Femur (tissue), 1 donor: ENCODE measurements around the gene NEO1.
"Not testable (repeated sequence)": the region's sequence is repeated elsewhere in the genome, so short reads cannot be mapped to it uniquely, and the experiment has no call there.

Experiments used
- DNase-seq: peaks from one replicate; pipeline ENCODE4 v3.0.0-alpha.2; 2017

NEO1 gene

DNA sequence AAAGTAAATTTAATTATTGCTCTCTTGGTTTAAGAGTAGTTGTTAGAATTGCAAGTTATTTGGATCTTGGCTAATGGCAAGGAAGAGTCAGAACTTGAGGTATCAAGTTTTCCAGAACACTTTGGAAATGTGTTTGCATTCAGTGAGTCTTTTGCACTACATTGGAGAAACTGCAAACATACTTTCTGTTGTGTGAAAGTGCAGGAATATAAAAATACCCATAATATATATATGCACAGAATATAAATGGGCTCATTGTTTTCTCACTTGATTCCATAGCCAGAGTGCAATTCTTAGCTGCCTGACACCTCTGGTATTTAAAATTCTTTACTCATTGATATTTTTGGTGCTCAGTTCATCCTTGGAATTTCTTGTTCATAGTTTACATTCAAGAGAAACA, 223.6 kb downstream of the NEO1 start:
- DNase-seq, result no peak

DNA sequence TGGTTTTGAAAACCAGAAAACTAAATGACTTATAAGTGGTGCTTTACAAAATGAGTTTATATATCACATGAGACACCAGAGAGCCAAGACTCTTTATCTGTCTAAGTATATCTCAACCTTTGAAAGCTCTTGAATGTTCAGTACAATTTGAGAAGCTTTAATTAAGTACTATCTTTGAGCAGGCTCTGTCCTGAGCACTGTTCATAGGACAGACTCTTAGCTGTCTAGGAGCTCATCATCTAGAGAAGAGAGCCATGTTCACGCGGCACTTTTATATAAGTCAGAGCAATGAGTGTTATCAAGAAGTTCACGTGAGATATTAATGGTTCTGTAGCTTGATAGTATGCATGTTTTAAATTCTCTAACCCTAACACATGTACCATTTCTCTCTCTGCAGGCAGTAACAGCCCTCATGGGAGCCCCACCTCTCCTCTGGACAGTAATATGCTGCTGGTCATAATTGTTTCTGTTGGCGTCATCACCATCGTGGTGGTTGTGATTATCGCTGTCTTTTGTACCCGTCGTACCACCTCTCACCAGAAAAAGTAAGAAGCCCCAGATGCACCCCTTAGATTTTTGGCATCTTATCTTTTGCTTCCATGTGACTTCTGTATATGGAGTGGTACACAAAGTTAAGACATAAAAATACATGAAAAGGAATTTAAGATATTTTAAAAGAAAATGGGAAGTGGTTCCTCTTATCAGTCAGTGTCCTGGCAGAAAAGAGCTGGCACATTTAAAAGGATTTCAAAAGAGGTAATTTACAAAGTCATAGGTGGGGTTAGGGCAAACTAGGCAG, 230.5 kb downstream of the NEO1 start:
- DNase-seq, result no peak

DNA sequence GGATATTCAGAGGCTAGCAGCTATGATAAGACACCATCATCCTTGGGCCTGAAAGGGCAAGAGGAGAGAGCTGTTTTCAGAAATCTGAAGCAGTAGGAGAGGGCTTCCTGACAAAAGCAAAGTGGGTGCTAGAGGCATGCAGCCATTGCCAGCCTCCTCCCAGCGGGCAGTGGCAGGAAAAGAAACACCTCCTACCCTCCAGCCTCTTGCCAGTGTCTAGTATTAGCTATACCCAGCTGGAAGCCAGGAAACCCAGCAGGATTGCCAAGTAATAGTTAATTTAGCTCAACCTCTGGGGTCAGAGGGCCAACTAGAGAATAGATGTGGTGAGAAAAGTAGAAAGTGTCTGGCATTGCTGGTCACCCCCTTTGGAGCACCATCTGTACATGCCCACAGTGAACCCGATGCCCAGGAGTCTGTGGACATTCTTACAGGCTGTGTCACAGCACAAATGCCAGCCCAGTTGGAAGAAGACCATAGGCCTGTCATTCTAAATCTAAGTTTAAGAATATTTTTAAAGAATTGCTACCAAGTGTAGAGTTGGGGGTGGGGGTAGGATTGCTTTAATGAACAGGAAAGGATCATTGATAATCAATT, 231.2 kb downstream of the NEO1 start:
- DNase-seq, result no peak

DNA sequence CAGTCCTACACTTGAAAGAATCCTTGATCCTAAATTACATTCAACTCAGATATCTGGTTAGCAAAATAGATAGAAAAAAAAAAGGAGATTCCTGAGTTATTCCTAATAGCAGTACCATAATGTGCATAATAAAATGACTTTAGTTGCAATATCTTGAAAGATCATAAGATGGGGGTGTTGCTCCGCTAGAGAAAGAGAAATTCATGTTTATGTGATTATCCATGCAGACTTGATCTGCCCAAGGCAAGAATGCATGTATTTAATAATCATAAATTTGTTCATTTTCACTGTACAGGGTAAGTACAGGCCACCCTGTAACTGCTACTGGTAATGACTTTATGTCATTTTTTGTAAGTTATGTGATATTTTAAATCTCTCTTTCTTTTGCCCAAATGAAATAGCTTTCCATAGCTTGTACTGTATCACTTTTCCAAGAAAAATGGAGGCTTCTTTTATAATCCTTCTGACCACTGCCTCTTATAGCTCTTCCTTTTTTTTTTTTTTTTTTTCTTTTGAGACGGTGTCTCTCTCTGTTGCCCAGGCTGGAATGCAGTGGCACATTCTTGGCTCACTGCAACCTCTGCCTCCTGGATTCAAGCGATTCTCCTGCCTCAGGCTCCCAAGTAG, 231.9 kb downstream of the NEO1 start:
- no peak for DNase-seq

DNA sequence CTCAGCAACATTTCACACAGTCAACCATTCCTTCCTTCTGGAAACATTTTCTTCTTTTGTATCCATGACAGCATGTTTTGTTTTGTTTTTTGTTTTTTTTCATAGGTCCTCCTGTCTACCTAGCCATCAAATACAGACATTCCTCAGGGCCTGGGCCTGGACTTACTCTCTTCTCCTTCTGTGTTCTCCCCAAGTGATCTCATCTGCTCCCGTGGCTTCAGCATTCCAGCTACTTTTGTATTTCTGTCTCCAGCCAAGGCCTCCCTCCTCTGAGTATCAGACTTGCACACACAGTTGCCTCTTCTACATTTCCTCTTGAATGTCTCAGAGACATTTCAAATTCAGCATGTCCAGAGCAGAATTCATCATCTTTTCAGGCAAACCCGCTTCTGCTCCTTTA, 234.0 kb downstream of the NEO1 start:
- no peak for DNase-seq

DNA sequence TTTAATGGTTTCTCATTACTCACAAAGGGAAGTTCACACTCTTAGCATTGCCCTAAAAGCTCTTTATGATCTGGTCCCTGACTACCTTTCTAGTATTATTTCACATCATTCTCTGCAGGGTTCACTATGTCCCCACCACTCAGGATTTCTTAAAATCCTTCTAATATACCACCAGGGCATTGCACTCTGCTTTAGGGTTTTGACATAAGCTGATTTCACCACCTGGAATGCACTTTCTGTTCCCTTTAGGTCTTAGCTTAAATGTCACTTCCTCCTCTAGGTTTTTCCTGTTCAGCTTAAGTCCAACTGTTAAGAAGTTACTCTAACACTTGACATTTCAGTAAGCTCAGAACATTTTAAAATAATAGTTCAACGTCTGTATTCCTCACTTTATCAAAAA, 234.8 kb downstream of the NEO1 start:
- DNase-seq, result no peak

DNA sequence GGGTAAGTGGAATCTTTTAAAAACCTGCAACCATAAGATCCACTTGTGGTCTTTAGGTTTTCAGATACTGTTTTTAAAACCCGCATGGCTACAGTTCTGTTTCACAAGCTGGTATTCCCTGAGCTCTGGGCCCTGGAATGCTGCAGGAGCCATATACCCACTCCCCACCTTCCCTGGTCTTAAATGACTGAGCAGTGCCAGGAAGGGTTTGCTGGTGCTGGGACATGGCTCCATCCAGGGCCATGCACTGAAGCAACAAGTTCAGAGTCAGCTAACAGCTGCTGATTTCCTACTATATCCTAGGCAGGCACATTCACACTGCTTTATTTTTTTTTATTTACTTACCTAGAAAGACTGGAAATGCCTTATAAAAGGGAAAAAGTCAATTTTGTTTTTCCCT, 239.2 kb downstream of the NEO1 start:
- DNase-seq, result no peak

DNA sequence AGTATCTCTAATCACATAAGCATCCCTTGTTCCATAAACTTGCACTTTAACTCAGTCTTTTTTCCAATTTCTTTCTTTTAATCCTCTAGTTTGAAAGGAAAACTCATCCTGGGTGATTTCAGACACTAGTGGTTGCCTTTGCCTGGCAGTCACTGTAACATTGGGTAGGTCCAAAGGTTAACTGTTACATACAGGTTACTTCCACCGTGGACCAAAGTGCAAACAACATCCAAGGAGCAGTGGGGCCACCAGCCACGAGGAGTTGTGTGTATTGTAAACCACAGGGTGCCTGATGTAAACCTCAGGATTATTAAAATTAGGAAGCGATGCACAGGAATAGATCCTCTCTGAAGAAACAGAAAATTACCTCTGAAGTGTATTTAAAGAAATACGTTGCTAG, 241.5 kb downstream of the NEO1 start:
- no peak for DNase-seq

DNA sequence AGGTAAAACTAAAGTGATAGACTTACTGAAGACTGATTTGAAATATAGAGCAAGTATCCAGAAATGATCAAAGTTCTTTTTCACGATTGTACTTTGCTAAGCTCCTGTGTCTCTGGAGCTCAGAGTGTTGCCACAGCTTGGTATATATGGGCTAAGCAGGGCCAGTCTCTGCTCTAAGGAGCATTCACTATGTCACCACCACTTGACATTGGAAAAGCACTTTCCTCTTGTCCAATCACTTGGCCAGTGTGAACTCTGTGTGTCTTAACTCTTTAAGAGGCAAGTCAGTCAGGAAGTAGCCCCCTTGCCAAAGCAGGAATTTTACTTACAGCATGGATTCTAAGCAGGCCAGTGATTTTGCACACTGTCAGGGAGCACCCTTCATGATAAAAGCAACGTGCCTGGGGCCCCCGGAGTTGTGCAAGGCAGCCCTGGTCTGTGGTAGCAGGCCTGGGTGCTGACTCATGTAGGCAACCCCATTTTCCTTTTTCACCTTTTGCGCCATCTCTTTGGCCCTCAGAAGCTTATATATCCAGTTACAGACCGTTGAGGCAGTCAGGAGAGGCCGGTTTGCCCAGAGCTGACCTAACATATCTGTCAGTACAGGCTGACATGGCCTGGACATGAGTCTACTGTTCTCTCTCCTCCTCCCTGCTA, 243.5 kb downstream of the NEO1 start:
- DNase-seq, result no peak

DNA sequence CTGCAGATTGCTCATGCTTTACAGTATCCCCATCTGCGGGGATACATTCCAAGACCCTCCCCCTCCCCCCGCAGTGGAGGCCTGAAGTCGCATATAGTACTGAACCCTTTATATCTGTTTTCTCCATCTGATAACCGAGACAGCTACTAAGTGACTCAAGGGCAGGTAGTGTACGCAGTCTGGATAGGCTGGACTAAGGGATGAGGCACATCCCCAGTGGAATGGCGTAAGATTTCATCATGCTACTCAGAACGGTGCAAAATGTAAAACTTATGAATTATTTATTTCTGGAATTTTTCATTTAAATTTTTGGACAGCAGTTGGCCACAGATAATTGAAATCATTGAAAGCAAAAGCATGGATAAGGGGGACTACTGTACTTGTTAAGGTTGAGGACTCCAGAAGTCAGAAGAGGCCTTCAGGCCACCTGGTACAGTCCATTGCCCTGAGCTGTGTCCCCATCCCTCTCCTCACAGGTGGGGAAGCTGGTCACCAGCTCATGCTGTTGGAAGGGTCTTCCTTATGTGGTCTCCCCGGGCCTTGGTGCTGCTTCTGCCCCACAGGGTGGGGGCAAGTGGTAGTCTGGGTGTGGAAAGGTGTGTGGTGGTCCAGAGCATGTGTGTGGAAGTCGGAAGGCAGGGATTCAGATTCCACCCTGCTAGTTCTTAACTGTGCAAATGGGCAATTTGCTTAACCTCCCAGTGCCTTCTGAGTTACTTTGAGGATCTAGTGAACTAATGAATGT, 244.5 kb downstream of the NEO1 start:
- no peak for DNase-seq

DNA sequence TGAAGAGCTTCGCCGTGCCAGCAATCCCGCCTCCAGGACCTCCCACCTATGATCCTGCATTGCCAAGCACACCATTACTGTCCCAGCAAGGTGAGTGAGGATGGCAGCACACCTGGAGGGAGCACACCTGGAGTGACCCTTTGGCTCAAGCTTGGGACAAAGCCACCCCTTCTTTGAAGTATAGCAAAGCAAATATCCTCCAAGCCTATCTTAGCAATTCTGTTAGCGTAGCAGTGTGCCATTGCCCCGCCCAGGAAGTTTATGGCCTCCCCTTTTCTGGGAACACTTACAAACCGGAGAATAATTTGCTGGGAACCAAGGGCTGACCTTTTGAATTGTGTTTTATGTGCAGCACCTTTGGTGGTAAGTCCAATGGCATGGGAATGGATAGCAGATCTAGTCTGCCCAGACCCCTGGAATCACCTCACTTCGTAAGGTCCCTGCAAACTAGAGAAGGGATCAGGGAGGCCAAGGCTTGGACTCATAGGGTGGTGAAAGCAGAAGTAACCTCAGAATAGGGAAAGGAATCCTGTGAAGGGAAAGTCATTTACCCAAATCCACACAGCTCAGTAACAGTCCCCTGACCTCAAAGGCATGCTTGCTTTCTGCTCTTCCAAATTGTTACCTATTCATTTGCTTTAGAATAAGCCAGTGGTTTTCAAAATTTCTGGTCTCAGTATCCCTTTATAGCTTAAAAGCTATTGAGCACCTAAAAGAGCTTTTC, 246.4 kb downstream of the NEO1 start:
- no peak for DNase-seq

DNA sequence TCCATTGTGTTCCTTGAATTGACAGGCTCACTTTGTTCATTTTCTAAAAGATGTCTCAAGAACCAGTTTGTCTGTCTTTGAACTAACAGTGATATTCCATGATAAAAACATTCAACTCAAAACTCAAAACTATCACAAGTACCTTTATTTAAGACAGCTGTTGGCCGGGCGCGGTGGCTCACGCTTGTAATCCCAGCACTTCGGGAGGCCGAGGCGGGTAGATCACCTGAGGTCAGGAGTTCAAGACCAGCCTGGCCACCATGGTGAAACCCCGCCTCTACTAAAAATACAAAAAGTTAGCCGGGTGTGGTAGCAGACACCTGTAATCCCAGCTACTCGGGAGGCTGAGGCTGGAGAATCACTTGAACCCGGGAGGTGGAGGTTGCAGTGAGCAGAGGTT, 248.0 kb downstream of the NEO1 start:
- DNase-seq, result not testable (repeated sequence)

DNA sequence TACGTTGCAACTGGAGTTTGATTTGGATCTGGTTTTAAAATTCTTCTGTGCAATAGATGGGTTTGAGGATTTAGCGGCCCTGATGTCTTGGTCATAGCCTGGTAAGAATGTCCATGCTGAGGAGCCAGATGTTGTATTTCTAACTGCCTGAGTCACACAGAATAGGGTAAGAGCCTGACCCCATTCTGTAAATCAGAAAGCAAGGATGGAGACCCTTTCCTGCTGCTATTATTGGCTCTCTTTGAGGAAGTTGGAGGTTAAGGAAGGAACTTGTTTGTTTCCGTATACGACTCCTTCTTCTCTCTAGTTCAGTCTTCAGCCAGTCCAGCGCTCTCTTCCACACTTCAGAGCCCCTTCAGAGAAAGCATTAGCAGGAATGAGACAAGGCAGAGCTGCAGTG, 251.4 kb downstream of the NEO1 start:
- DNase-seq, result no peak

DNA sequence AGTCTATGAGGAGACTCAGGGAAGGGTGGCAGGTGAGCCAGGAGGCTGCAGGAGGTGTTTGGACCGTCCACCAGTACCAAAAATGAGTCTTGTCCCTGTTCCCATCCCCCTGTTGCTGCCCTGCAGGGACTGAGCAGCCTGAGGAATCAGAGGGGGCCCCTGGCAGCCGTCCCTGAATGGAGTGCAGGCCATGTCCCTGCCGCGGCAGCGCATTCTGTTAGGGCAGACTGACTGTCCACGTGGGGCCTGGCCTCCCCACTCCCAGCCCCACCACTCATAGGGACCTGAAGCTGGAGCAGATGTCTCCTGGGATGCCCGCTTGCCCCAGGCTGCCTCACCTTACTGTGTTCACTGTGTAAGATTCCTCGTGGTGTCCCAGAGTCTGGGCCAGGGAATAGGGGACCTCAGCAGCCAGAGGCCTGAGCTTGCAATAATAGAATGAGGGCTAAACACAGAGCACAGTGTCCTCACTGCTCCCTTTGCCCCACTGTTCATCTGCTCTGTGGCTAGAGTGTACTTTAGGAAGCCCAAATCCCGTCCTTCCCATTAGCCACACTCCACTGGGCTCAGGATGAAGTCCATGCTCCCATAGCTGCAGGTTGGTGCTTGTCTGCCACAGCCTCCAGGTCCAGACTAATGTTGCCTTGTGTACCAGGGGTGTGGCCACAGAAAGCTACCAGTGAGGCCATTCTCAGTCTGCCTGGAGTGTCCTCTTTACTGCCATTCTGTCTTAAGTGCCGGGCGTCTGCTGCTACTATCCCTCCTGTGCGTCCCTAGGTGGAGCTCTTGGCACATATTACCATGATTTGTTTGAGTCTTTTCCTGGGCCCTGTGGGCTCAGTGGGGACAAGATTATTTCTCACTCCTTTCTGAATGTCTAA, 253.3 kb downstream of the NEO1 start:
- DNase-seq, result no peak

DNA sequence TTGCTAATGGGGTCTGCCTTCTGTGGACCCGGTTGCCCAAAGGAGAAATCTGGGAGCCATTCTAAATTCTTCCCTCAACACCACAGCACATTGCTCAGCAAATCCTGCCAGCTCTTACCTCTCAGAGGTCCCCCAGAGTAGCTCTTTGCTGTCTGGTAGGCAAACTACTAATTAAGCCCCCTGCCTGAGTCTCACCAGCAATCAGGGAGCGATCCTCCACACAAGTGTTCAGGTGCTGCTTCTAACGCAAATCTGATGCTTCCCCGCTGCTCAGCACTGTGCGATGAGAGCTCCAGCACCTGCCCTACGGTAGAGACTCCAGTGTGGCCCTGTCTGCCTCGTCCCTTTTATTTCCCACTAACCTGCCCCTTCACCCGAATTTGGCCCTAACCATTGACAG, 256.0 kb downstream of the NEO1 start:
- no peak for DNase-seq

DNA sequence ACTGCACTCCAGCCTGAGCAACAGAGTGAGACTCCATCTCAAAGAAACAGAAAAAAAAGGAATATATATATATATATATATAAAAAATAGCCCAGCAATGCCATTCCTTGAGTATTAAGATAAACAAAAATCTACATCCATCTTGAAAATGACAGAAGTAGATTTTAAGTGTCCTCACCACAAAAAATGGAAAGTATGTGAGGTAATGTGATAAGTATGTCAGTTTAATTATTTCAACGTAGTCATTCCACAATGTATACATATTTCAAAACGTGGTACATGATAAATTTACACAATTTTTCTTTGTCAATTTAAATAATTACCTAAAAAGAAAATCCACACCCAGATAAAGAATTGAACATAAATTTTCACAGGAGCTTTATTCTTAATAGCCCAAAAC, 261.6 kb downstream of the NEO1 start:
- no peak for DNase-seq

DNA sequence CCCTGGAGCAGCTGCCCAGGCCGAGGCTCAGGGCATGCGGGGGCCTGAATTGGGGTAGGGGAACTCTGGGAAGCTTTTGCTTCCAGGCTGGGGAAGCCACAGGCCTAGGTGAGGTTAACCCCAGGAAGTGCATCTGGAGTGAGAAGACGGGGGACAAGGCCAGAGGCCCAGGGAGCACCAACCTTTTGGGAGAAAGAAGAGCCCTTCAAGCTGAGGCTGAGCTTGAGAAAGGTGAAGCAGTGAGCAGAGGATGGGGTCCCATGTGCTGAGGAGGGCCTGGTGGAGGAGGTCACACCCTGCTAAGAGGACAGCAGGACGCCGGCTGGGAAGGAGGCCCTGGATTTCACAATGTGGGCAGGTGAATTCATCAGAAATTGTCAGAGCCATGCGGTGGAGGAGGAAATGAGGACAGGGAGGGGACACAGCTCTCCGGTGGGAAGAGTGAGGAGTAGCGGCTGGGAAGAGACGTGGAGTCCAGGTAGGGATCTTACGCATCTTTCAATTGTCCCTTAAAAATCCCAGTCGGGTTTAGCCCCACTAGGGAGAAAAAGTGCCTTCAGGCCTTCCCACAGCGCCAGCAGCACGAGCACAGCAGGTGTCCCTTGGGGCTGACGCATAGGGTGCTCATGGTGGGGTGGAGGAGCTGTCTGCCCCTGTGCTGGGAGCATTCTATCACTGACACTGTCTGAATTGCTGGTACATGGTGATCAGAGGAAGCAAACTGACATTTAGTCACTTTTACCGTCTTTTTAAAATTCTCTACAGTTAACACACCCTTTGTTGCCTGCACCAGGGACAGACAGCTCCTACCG, 265.6 kb downstream of the NEO1 start:
- DNase-seq, result no peak

DNA sequence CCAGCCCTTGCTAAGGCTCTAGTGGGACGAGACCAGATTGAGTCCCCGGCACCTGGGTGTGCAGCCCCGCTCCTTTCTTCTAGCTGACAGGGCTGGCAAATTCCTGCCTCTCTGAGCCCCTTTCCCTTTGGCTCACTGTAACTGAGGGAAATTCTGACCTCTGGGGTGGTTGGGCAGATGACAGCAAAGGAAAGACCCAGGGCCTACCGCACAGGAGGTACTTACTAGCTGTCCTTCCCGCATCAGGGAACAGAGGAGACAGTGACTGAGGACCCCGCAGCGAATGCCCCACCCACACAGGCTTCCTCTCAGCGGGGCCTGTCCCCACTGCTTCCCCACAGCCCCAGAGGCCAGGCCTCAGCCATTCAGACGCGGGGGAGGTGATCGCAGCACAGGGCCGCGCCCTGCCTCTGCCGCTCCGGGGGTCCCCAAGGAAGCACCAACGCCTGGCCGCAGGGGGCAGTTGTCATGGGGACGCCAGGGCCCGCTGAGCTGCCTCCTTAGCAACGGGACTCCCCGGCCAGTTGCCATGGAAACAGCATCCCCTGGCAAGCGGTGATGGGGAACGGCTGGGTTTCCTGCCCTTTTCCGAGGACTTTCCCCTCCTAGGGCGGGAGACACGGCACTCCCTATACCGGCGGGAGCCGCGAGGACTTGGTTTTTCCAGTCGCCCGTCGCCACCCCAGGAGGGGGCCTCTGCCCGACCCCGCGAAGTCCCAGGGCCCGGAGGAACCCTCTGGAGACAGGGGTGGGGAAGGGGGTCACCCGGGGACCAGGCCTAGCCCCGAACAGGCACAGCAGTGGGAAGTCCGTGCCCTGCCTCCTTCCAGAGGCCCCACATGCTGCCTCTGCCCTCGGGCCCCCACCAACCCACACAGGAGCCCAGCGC, 266.4 kb downstream of the NEO1 start:
- DNase-seq, result no peak
